Loucy (cell line): ENCODE data around the gene TMEM272.

ENCODE experiments used
- EZH2phosphoT487 ChIP-seq: fragments of 200-600 bp; IDR thresholded peaks from 2 replicates; pipeline ENCODE4 v1.6.1; 2018; ENCODE audit warnings: antibody characterized with exemption, mild to moderate bottlenecking, moderate library complexity, borderline replicate concordance
- TF ChIP-seq, protein P1 (sequence below): fragments of 200-600 bp; sonication (generic); conservative IDR thresholded peaks from 2 replicates; pipeline ENCODE4 v1.5.1; 2014; ENCODE audit warnings: mild to moderate bottlenecking, antibody characterized with exemption, low read length

DNA sequence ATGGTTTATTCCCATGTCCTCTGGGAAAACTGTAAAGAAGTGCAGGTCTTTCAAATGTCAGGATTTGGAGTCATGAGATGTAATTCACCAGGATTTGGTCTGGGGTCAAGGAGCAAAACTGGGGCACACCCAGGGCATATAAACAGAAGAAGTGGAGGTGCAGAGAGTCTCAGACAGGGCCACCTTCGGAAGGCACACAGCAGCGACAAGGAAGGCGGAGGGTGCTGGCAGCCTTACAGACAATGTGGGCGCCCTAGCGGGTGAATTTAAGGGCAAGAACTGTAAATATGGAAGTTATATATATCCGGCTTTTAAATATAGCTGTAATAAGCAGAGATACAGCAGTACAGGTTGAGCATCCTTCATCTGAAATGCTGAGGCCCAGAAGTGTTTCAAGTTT is 72.2 kb downstream of the TMEM272 start:
- TF ChIP-seq, protein P1, sequence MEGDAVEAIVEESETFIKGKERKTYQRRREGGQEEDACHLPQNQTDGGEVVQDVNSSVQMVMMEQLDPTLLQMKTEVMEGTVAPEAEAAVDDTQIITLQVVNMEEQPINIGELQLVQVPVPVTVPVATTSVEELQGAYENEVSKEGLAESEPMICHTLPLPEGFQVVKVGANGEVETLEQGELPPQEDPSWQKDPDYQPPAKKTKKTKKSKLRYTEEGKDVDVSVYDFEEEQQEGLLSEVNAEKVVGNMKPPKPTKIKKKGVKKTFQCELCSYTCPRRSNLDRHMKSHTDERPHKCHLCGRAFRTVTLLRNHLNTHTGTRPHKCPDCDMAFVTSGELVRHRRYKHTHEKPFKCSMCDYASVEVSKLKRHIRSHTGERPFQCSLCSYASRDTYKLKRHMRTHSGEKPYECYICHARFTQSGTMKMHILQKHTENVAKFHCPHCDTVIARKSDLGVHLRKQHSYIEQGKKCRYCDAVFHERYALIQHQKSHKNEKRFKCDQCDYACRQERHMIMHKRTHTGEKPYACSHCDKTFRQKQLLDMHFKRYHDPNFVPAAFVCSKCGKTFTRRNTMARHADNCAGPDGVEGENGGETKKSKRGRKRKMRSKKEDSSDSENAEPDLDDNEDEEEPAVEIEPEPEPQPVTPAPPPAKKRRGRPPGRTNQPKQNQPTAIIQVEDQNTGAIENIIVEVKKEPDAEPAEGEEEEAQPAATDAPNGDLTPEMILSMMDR = no peak
- no peak for TF ChIP-seq EZH2phosphoT487
